SK-N-MC (cell line): ENCODE measurements around the gene YIPF2.
"Not testable (repeated sequence)": the region's sequence is repeated elsewhere in the genome, so short reads cannot be mapped to it uniquely, and the experiment has no call there.

Source experiments
- DNase-seq: peaks from one replicate; pipeline ENCODE4 v3.0.0-alpha.2; 2011; ENCODE audit warnings: low read depth, low spot score
- H3K27ac ChIP-seq: fragments of 200-600 bp; sonication (generic); 2 replicates; pipeline ENCODE4 v1.5.1; 2016; ENCODE audit warnings: mixed run types
- H3K36me3 ChIP-seq: fragments of 200-600 bp; sonication (generic); 2 replicates; pipeline ENCODE4 v1.6.1; 2017; ENCODE audit warnings: antibody characterized with exemption, low read length, mixed read lengths; ENCODE audit not compliant: insufficient read depth
- H3K4me3 ChIP-seq: fragments of 200-600 bp; sonication (generic); 2 replicates; pipeline ENCODE4 v1.5.1; 2016
- H3K9ac ChIP-seq: fragments of 200-600 bp; sonication (generic); 2 replicates; pipeline ENCODE4 v1.8.0; 2017; ENCODE audit warnings: mixed run types, mixed read lengths; ENCODE audit not compliant: insufficient read length
- H3K9me3 ChIP-seq: fragments of 200-600 bp; sonication (generic); 2 replicates; pipeline ENCODE4 v1.6.1; 2017; ENCODE audit warnings: low read depth, mild to moderate bottlenecking, antibody characterized with exemption, low read length, moderate library complexity, mixed read lengths
- EZH2 ChIP-seq: fragments of 200-600 bp; sonication (generic); IDR thresholded peaks from one replicate; pipeline ENCODE4 v1.6.1; 2017; ENCODE audit warnings: antibody characterized with exemption
- FOXP2 ChIP-seq: optimal IDR thresholded peaks from 2 replicates; pipeline ENCODE3; 2011; ENCODE audit warnings: mild to moderate bottlenecking, moderate library complexity; ENCODE audit not compliant: insufficient read depth; ENCODE audit errors: extremely low read length, control extremely low read depth
- POLR2AphosphoS5 ChIP-seq: IDR thresholded peaks from 2 replicates; pipeline ENCODE4 v1.6.1; 2012; ENCODE audit warnings: mild to moderate bottlenecking, low read depth, low read length, borderline replicate concordance

Gene YIPF2

DNA sequence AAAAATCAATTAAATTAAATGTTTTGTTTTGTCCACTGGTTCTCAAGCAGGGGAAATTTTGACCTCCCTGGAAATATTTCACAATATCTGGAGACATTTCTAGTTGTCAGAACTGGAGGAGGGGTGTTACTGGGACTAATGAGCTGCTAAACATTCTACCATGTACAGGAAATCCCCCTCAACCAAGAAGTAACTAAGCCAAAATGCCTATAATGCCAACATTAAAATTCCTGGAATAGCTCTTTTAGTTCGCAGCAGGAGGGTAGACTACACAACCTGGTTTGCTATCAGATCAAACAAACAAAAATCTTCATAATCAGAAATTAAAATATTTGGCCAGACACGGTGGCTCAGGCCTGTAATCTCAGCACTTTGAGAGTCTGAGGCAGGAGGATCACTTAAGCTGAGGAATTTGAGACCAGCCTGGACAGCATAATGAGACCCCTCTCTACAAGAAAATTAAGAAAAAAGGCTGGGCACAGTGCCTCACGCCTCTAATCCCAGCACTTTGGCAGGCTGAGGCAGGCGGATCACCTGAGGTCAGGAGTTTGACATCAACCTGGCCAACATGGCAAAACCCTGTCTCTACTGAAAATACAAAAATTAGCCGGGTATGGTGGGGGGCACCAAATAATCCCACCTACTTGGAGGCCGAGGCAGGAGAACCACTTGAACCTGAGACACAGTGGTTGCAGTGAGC is 18.7 kb upstream of the YIPF2 start:
- TF ChIP-seq EZH2, result no peak
- no peak for TF ChIP-seq FOXP2
- no peak for TF ChIP-seq POLR2AphosphoS5
- peak; percentile 45 for DNase-seq

DNA sequence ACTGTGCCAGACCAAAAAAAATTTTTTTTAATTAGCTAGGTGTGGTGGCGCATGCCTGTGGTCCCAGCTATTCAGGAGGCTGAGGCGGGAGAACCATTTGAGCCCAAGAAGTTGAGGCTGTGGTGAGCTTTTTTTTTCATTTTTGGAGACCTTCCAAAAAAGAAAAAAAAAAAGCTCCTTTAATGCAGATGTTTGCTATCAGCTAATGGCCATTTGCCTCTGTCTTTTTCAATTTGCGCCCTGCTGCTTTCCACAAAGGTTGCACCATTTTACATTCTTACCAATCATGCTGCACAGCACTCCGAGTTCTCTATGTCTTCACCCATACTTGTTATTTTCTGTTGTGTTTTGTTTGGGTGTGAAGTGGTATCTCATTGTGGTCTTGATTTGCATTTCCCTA is 16.8 kb upstream of the YIPF2 start:
- DNase-seq, result no peak

More for the DNA sequence above, 18.7 kb upstream of the YIPF2 start:
- Histone ChIP-seq H3K4me3 (no peak overlapping the region), H3K36me3 (no peaks in the 10 kb centered on the region), H3K27ac (peak overlapping the region; percentile 87), H3K9me3 (no peaks in the 10 kb centered on the region), H3K9ac (peak overlapping the region; percentile 11)

DNA sequence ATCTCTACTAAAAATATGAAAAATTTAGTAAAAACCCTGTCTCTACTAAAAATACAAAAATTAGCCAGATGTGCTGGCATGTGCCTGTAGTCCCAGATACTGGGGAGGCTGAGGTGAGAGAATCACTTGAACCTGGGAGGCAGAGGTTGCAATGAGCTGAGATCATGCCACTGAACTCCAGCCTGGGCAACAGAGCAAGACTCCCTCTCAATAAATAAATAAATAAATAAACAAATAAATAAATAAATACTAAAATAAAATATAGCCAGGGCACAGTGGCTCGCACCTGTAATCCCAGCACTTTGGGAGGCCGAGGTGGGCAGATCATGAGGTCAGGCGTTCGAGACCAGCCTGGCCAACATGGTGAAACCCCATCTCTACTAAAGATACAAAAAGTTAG is 15.0 kb upstream of the YIPF2 start:
- not testable (repeated sequence) for H3K9ac ChIP-seq, H3K36me3 ChIP-seq, H3K4me3 ChIP-seq, DNase-seq, H3K27ac ChIP-seq, H3K9me3 ChIP-seq

More for the DNA sequence above, 16.8 kb upstream of the YIPF2 start:
- Histone ChIP-seq H3K36me3 (no peaks in the 10 kb centered on the region), H3K4me3 (no peak overlapping the region), H3K9ac (no peak overlapping the region), H3K9me3 (no peaks in the 10 kb centered on the region), H3K27ac (no peak overlapping the region)
- TF ChIP-seq FOXP2 (no peak), POLR2AphosphoS5 (no peak), EZH2 (no peak)

DNA sequence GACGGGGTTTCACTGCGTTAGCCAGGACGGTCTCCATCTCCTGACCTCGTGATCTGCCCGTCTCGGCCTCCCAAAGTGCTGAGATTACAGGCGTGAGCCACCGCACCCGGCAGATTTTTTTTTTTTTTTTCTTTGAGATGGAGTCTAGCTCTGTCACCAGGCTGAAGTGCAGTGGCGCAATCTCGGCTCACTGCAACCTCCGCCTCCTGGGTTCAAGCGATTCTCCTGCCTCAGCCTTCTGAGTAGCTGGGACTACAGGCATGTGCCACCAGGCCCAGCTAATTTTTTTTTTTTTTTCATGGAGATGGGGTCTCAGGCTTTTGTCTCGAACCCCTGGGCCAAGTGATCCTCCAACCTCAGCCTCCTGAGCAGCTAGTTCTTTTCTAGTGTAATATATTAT is 13.2 kb upstream of the YIPF2 start:
- H3K4me3 ChIP-seq, H3K36me3 ChIP-seq, H3K27ac ChIP-seq, H3K9me3 ChIP-seq, DNase-seq, H3K9ac ChIP-seq: not testable (repeated sequence)

DNA sequence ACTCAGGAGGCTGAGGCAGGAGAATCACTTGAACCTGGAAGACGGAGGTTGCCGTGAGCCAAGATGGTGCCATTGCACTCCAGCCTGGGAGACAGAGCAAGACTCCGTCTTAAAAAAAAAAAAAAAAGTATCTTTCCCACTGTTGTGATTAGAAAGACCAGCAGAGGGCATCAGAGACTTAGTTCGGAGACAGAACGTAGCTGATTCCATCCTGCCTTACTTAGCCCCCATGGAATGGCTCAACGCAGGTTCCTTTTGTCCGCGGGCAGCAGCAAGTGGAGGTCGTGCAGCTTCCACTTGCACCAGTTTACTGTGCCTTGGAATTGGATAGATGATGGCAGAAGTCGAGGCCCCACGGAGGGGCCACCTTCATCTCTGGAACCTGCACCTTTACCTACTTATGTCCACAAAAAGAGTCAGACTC is 8.2 kb upstream of the YIPF2 start:
- peak overlapping the region; percentile 35 for H3K9ac ChIP-seq
- peak overlapping the region; percentile 66 for H3K4me3 ChIP-seq
- TF ChIP-seq EZH2 (no peak), POLR2AphosphoS5 (no peak), FOXP2 (no peak)
- no peaks in the 10 kb centered on the region for H3K36me3 ChIP-seq
- H3K27ac ChIP-seq, result no peak overlapping the region
- no peaks in the 10 kb centered on the region for H3K9me3 ChIP-seq
- DNase-seq, result peak; percentile 81

DNA sequence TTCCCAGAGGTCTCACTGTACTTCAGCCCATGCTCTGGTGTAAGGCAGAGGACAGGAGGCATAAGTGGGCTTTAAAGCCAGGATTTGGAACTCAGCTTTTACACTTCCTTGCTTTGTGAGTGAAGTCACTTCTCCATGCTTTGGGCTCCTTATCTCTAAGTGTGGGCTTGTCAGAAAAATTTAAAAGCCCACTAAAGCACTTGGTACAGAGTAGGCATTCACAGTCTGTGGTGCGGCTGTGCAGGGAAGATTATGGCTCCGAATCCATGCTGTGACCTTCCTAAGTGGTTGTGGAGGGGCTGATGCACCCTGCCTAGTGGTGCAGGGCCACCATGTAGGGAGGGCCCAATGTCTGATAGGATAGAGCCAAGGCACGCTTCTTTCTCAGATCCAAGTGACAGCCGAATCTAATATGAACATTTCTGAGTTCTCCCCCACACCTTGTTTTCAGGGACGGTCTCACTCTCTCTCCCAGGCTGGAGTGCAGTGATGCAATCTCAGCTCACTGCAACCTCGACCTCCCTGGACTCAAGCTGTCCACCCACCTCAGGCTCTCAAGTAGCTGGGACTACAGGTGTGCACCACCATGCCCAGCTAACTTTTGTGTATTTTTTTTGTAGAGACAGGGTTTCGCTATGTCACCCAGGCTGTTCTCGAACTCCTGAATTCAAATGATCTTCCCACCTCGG is 7.1 kb upstream of the YIPF2 start:
- no peak for DNase-seq
- H3K27ac ChIP-seq, result peak overlapping the region; percentile 31; the same call in 1 of the 2 replicates
- peaks cover 4% of the 10 kb centered on the region for H3K36me3 ChIP-seq
- H3K4me3 ChIP-seq, result no peak overlapping the region
- no peak overlapping the region for H3K9ac ChIP-seq
- H3K9me3 ChIP-seq, result no peaks in the 10 kb centered on the region
- TF ChIP-seq FOXP2 (no peak), EZH2 (no peak), POLR2AphosphoS5 (no peak)

DNA sequence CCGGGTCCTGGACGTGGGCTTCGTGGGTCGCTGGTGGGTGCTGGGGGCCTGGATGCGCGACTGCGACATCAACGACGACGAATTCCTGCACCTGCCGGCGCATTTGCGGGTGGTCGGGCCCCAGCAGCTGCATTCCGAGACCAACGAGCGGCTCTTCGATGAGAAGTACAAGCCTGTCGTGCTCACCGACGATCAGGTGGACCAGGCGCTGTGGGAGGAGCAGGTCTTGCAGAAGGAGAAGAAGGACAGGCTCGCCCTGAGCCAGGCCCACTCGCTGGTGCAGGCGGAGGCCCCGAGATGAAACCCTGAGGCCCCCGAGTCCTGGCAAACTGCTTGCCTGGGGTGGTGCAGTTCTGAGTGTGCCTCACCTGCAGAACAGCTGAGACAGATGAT is 959 bp upstream of the YIPF2 start:
- no peak overlapping the region for H3K27ac ChIP-seq
- DNase-seq, result no peak

DNA sequence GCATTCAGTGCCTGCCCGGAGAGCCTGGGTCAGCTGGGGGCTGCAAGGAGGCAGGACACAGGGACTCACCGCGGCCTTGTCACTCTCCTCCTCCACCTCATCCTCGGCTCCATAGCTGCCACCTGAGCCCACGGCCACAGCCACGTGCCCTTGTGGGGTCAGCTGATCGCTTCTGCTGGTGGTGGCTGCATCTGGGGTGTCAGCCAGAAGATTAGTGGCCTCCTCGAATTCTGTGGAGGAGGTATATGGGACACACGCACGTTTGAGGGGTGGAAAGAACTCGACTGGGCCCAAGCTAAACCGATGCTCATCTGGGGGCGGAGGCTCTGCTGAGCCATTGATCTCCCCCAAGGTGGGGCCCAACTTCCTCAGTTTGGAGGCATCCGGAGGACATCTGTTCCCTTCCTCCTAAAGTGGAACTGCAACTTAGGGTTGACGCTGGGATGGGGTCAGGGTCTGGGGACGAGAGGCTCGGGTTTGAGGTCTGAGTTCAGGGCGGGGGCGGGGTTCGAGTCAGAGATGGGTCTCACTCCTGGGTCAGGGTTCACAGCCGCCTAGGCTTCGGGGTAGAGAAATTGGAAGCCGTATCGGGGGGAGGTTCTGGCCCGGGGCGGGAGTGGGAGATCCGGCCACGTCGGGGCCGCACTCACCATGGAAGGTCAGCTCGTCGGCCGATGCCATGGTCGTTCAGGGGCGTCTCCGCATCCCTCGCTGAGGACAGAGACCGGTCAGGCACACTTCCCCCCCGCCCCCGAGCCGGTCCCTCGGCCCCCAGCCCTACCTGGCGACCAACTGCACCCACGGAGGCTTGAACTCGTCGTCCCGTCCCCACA is 493 bp downstream of the YIPF2 start:
- no peak for DNase-seq
- TF ChIP-seq FOXP2, result no peak
- Histone ChIP-seq H3K9ac (peak overlapping the region; percentile 75), H3K36me3 (peaks cover 11% of the 10 kb centered on the region), H3K27ac (no peak overlapping the region), H3K9me3 (no peaks in the 10 kb centered on the region), H3K4me3 (peak overlapping the region; percentile 94)

More for the DNA sequence above, 959 bp upstream of the YIPF2 start:
- H3K4me3 ChIP-seq, result peak overlapping the region; percentile 94
- no peaks in the 10 kb centered on the region for H3K9me3 ChIP-seq
- peaks cover 5% of the 10 kb centered on the region for H3K36me3 ChIP-seq
- H3K9ac ChIP-seq, result peak overlapping the region; percentile 81
- TF ChIP-seq FOXP2 (no peak), EZH2 (no peak), POLR2AphosphoS5 (no peak)
